Stomach (tissue), 4 donors: ENCODE measurements around the gene GUK1.

Experiments used
- EP300 ChIP-seq: sonication (generic); formaldehyde crosslinking; IDR thresholded peaks from one replicate; pipeline ENCODE4 v1.6.1; 2017; ENCODE audit warnings: antibody characterized with exemption
- POLR2A ChIP-seq, 4 donors: fragments of 450-650 bp; IDR thresholded peaks; one replicate each; pipeline ENCODE4 v1.6.1; 2016; ENCODE audit warnings: antibody characterized with exemption in 4 of 4, control low read depth in 2 of 4, mild to moderate bottlenecking in 1 of 4, moderate library complexity in 1 of 4
- POLR2AphosphoS5 ChIP-seq, 3 donors: sonication (generic); formaldehyde crosslinking; IDR thresholded peaks; one replicate each; pipeline ENCODE4 v1.6.1; 2016; ENCODE audit warnings: antibody characterized with exemption in 3 of 3
- TF ChIP-seq, protein P1 (sequence below), 7 experiments: fragments of 450-650 bp in 4 of 7; fragments of 200-600 bp in 3 of 7; sonication (generic) in 3 of 7; IDR thresholded peaks; one replicate each; pipeline ENCODE4 v1.5.1; 2016 to 2019; ENCODE audit warnings: antibody characterized with exemption in 7 of 7, control low read depth in 2 of 7, mild to moderate bottlenecking in 1 of 7

GRCh38 chr1:228157729-228158126, 17.6 kb downstream of the GUK1 start:
- TF ChIP-seq, protein P1, sequence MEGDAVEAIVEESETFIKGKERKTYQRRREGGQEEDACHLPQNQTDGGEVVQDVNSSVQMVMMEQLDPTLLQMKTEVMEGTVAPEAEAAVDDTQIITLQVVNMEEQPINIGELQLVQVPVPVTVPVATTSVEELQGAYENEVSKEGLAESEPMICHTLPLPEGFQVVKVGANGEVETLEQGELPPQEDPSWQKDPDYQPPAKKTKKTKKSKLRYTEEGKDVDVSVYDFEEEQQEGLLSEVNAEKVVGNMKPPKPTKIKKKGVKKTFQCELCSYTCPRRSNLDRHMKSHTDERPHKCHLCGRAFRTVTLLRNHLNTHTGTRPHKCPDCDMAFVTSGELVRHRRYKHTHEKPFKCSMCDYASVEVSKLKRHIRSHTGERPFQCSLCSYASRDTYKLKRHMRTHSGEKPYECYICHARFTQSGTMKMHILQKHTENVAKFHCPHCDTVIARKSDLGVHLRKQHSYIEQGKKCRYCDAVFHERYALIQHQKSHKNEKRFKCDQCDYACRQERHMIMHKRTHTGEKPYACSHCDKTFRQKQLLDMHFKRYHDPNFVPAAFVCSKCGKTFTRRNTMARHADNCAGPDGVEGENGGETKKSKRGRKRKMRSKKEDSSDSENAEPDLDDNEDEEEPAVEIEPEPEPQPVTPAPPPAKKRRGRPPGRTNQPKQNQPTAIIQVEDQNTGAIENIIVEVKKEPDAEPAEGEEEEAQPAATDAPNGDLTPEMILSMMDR (IDR thresholded peaks at IDR 0.05), result no peak
- TF ChIP-seq POLR2AphosphoS5 (IDR thresholded peaks at IDR 0.05), result no peak
- TF ChIP-seq EP300, result no peak
- no peak for TF ChIP-seq POLR2A (IDR thresholded peaks at IDR 0.05)
